H9 (cell line): ENCODE results near the gene PRR3. TPM values are rescaled to one million over a fixed set of nuclear protein-coding genes. Genes with fewer than 3 reads are reported as not detected.

ENCODE experiments used
- DNase-seq: peaks from one replicate; pipeline ENCODE4 v3.0.0-alpha.2; 2017
- H2AFZ ChIP-seq: one replicate; pipeline ENCODE4 v1.6.1; 2013; ENCODE audit warnings: mild to moderate bottlenecking, low read length, control low read depth, moderate library complexity
- H2AK5ac ChIP-seq: 2 replicates; pipeline ENCODE4 v1.6.1; 2013; ENCODE audit warnings: low read length, control low read depth, mixed read lengths; ENCODE audit not compliant: insufficient read length
- H2BK120ac ChIP-seq: one replicate; pipeline ENCODE4 v1.6.1; 2013; ENCODE audit warnings: low read depth, mild to moderate bottlenecking, low read length, control low read depth, inconsistent platforms; ENCODE audit not compliant: poor library complexity, severe bottlenecking
- H2BK12ac ChIP-seq: 2 replicates; pipeline ENCODE4 v1.6.1; 2013; ENCODE audit warnings: low read length, control low read depth, mixed read lengths, low read depth; ENCODE audit not compliant: insufficient read length
- H2BK15ac ChIP-seq: 2 replicates; pipeline ENCODE4 v1.6.1; 2013; ENCODE audit warnings: low read depth, low read length, control low read depth
- H2BK20ac ChIP-seq: one replicate; pipeline ENCODE4 v1.6.1; 2013; ENCODE audit warnings: low read depth, mild to moderate bottlenecking, low read length, control low read depth, inconsistent platforms; ENCODE audit not compliant: poor library complexity, severe bottlenecking
- H2BK5ac ChIP-seq: 2 replicates; pipeline ENCODE4 v1.6.1; 2013; ENCODE audit warnings: low read length, control low read depth, mixed read lengths; ENCODE audit not compliant: insufficient read length
- H3K14ac ChIP-seq: 2 replicates; pipeline ENCODE4 v1.6.1; 2013; ENCODE audit warnings: low read length, control low read depth; ENCODE audit not compliant: insufficient read depth
- H3K18ac ChIP-seq: 2 replicates; pipeline ENCODE4 v1.6.1; 2013; ENCODE audit warnings: low read depth, mild to moderate bottlenecking, mixed read lengths, low read length, control low read depth; ENCODE audit not compliant: insufficient read length
- H3K23ac ChIP-seq: 2 replicates; pipeline ENCODE4 v1.6.1; 2013; ENCODE audit warnings: low read length, control low read depth, mixed read lengths, low read depth; ENCODE audit not compliant: insufficient read length
- H3K23me2 ChIP-seq: 2 replicates; pipeline ENCODE4 v1.6.1; 2013; ENCODE audit warnings: low read depth, mild to moderate bottlenecking, mixed read lengths, low read length, control low read depth; ENCODE audit not compliant: insufficient read length, poor library complexity, severe bottlenecking
- H3K27ac ChIP-seq: 2 replicates; pipeline ENCODE4 v1.5.1; 2013; ENCODE audit warnings: low read length, control low read depth, mixed read lengths, low read depth; ENCODE audit not compliant: insufficient read length
- H3K27me3 ChIP-seq: 2 replicates; pipeline ENCODE4 v1.6.1; 2013; ENCODE audit warnings: low read length, control low read depth, inconsistent platforms; ENCODE audit not compliant: insufficient read depth
- H3K4ac ChIP-seq: 2 replicates; pipeline ENCODE4 v1.6.1; 2013; ENCODE audit warnings: low read depth, mild to moderate bottlenecking, control low read depth, inconsistent platforms, low read length, moderate library complexity
- H3K4me1 ChIP-seq: 2 replicates; pipeline ENCODE4 v1.6.1; 2013; ENCODE audit warnings: low read length, control low read depth, inconsistent platforms; ENCODE audit not compliant: insufficient read depth
- H3K4me2 ChIP-seq: 2 replicates; pipeline ENCODE4 v1.6.1; 2013; ENCODE audit warnings: low read length, control low read depth, mixed read lengths; ENCODE audit not compliant: insufficient read length, insufficient read depth
- H3K56ac ChIP-seq: 2 replicates; pipeline ENCODE4 v1.6.1; 2013; ENCODE audit warnings: low read depth, mild to moderate bottlenecking, mixed read lengths, low read length, control low read depth; ENCODE audit not compliant: insufficient read length
- H3K79me1 ChIP-seq: 2 replicates; pipeline ENCODE4 v1.6.1; 2013; ENCODE audit warnings: low read depth, mild to moderate bottlenecking, moderate library complexity, low read length, control low read depth, inconsistent platforms; ENCODE audit not compliant: insufficient read depth, poor library complexity, severe bottlenecking
- H3K79me2 ChIP-seq: 2 replicates; pipeline ENCODE4 v1.6.1; 2013; ENCODE audit warnings: low read length, control low read depth, inconsistent platforms; ENCODE audit not compliant: insufficient read depth
- H3K9ac ChIP-seq: 2 replicates; pipeline ENCODE4 v1.6.1; 2013; ENCODE audit warnings: low read length, control low read depth, mixed read lengths; ENCODE audit not compliant: insufficient read length; ENCODE audit errors: extremely low read depth
- H3K9me3 ChIP-seq: one replicate; pipeline ENCODE4 v1.6.1; 2013; ENCODE audit warnings: low read depth, low read length, inconsistent platforms; ENCODE audit not compliant: control insufficient read depth
- H3T11ph ChIP-seq: one replicate; pipeline ENCODE4 v1.6.1; 2013; ENCODE audit warnings: mild to moderate bottlenecking, low read length, control low read depth, inconsistent platforms
- H4K20me1 ChIP-seq: one replicate; pipeline ENCODE4 v1.6.1; 2013; ENCODE audit not compliant: control insufficient read depth, insufficient read length, insufficient read depth
- H4K5ac ChIP-seq: 2 replicates; pipeline ENCODE4 v1.6.1; 2013; ENCODE audit warnings: low read depth, mild to moderate bottlenecking, mixed read lengths, low read length, control low read depth; ENCODE audit not compliant: insufficient read length
- H4K8ac ChIP-seq: replicated peaks from 2 replicates; pipeline ENCODE4 v1.6.1; 2013; ENCODE audit warnings: low read length, control low read depth, mixed read lengths, low read depth; ENCODE audit not compliant: insufficient read length
- H4K91ac ChIP-seq: 2 replicates; pipeline ENCODE4 v1.6.1; 2013; ENCODE audit warnings: low read depth, mild to moderate bottlenecking, moderate library complexity, mixed read lengths, low read length, control low read depth; ENCODE audit not compliant: insufficient read length
- H3K27ac Mint-ChIP-seq, 3 experiments: 2 replicates in 2 of 3; 3 replicates in 1 of 3; pipeline ENCODE4 v1.8.0; 2020 to 2021; ENCODE audit warnings: mixed read lengths in 3 of 3, mild to moderate bottlenecking in 1 of 3, moderate library complexity in 1 of 3
- H3K27me3 Mint-ChIP-seq: 2 replicates; pipeline ENCODE4 v1.8.0; 2021; ENCODE audit warnings: low read depth, mild to moderate bottlenecking, moderate library complexity, mixed read lengths
- H3K36me3 Mint-ChIP-seq, 3 experiments: 2 replicates in 2 of 3; 3 replicates in 1 of 3; pipeline ENCODE4 v1.8.0; 2020 to 2021; ENCODE audit warnings: low read depth in 3 of 3, mixed read lengths in 3 of 3; ENCODE audit not compliant: insufficient read depth in 1 of 3
- H3K4me1 Mint-ChIP-seq, 2 experiments: 2 replicates each; pipeline ENCODE4 v1.8.0; 2020; ENCODE audit warnings: mixed read lengths in 2 of 2
- H3K4me3 Mint-ChIP-seq, 2 experiments: 2 replicates in 1 of 2; 3 replicates in 1 of 2; pipeline ENCODE4 v1.8.0; 2020 to 2021; ENCODE audit warnings: mild to moderate bottlenecking in 2 of 2, mixed read lengths in 2 of 2, moderate library complexity in 1 of 2
- H3K9me3 Mint-ChIP-seq, 2 experiments: 2 replicates in 1 of 2; 3 replicates in 1 of 2; pipeline ENCODE4 v1.8.0; 2020; ENCODE audit warnings: mild to moderate bottlenecking in 2 of 2, mixed read lengths in 2 of 2, moderate library complexity in 1 of 2
- total RNA-seq: library from RNA; stranded (reverse); gene quantifications from 2 replicates; pipeline ENCODE4 v1.2.1, GENCODE V29; 2021
- TF ChIP-seq, protein P1 (sequence below): fragments of 200-600 bp; sonication (generic); conservative IDR thresholded peaks from 3 replicates; pipeline ENCODE4 v1.8.0; 2021; ENCODE audit warnings: antibody characterized with exemption, mild to moderate bottlenecking

PRR3 gene
- total RNA-seq, 1 experiment from 2014 or later: 17.0 TPM

DNA sequence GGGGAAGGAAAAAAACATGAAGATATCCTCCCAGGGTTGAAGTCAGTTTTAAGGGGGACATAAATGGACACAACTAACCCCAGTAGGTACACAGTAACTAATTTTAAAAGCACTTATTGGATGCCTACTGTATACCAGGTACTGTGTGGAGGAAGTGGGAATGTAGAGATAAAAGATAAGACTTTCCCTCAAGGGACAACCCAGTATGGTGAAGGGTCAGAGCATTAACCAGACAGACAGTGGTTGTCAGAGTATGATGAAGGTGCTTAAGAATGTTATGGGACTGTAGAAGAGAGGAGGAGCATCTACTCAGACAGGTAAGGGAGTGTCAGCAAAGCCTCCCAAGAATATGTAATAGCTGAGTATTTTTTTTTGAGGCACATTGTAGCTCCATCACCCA is 15.1 kb downstream of the PRR3 start:
- no peak overlapping the region for H3K23ac ChIP-seq
- no peak overlapping the region for H3K18ac ChIP-seq
- no peak overlapping the region for H2BK120ac ChIP-seq
- H4K8ac ChIP-seq: no peak overlapping the region
- TF ChIP-seq, protein P1, sequence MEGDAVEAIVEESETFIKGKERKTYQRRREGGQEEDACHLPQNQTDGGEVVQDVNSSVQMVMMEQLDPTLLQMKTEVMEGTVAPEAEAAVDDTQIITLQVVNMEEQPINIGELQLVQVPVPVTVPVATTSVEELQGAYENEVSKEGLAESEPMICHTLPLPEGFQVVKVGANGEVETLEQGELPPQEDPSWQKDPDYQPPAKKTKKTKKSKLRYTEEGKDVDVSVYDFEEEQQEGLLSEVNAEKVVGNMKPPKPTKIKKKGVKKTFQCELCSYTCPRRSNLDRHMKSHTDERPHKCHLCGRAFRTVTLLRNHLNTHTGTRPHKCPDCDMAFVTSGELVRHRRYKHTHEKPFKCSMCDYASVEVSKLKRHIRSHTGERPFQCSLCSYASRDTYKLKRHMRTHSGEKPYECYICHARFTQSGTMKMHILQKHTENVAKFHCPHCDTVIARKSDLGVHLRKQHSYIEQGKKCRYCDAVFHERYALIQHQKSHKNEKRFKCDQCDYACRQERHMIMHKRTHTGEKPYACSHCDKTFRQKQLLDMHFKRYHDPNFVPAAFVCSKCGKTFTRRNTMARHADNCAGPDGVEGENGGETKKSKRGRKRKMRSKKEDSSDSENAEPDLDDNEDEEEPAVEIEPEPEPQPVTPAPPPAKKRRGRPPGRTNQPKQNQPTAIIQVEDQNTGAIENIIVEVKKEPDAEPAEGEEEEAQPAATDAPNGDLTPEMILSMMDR: no peak
- H4K91ac ChIP-seq: no peak overlapping the region
- no peaks in the 10 kb centered on the region for H3K4me1 ChIP-seq
- H3K27ac ChIP-seq: no peak overlapping the region
- H3K4me3 Mint-ChIP-seq: peak overlapping the region; percentile 99
- H3K27ac Mint-ChIP-seq: no peak overlapping the region; a peak in 1 of 7 replicates
- H4K5ac ChIP-seq: no peak overlapping the region
- H3K23me2 ChIP-seq: peaks cover 6% of the 10 kb centered on the region
- H3K56ac ChIP-seq: no peak overlapping the region
- no peak overlapping the region for H2BK15ac ChIP-seq
- no peak overlapping the region for H2AK5ac ChIP-seq
- H3K9me3 ChIP-seq: no peaks in the 10 kb centered on the region
- H2AFZ ChIP-seq: no peak overlapping the region
- no peaks in the 10 kb centered on the region; a peak in 1 of 5 replicates for H3K9me3 Mint-ChIP-seq
- peaks cover 17% of the 10 kb centered on the region for H3K79me1 ChIP-seq
- peaks cover 26 to 28% of the 10 kb centered on the region in 2 experiments for H3K4me1 Mint-ChIP-seq
- H2BK12ac ChIP-seq: no peak overlapping the region
- H3K79me2 ChIP-seq: peaks cover 28% of the 10 kb centered on the region; the same call in 1 of the 2 replicates
- no peak overlapping the region for H2BK5ac ChIP-seq
- no peak for DNase-seq
- H2BK20ac ChIP-seq: no peak overlapping the region
- H3K27me3 Mint-ChIP-seq: peaks cover 10% of the 10 kb centered on the region
- H3K9ac ChIP-seq: peak overlapping the region; percentile 98
- no peak overlapping the region for H3K14ac ChIP-seq
- no peaks in the 10 kb centered on the region for H3K27me3 ChIP-seq
- H3T11ph ChIP-seq: no peak overlapping the region
- H3K4ac ChIP-seq: no peak overlapping the region
- H3K36me3 Mint-ChIP-seq: peaks cover 8 to 16% (median 13%) of the 10 kb centered on the region in 3 experiments
- peak overlapping the region; percentile 84 for H3K4me2 ChIP-seq
- H4K20me1 ChIP-seq: no peaks in the 10 kb centered on the region
